DND-41 (cell line): ENCODE data around the gene BCAN.

Experiments
- ATAC-seq: fragments of 200-7000 bp; cut with Tn5 transposase; 3 replicates; pipeline ENCODE4 v1.9.1; 2021; ENCODE audit warnings: low read depth; ENCODE audit not compliant: insufficient read depth
- DNase-seq: peaks from one replicate; pipeline ENCODE4 v3.0.0-alpha.2; 2020
- H2AFZ ChIP-seq: 2 replicates; pipeline ENCODE4 v1.6.0; 2012; ENCODE audit warnings: low read depth, low read length
- H3K27ac ChIP-seq: 2 replicates; pipeline ENCODE4 v1.5.1; 2012; ENCODE audit warnings: low read length, inconsistent platforms
- H3K27me3 ChIP-seq: fragments of 200-600 bp; sonication (generic); 2 replicates; pipeline ENCODE4 v1.6.0; 2012; ENCODE audit warnings: low read length, mild to moderate bottlenecking, inconsistent platforms; ENCODE audit not compliant: insufficient read depth, poor library complexity
- H3K36me3 ChIP-seq: 2 replicates; pipeline ENCODE4 v1.5.1; 2012; ENCODE audit warnings: low read length, inconsistent platforms; ENCODE audit not compliant: insufficient read depth
- H3K4me1 ChIP-seq: 2 replicates; pipeline ENCODE4 v1.5.1; 2012; ENCODE audit warnings: mild to moderate bottlenecking, low read length; ENCODE audit not compliant: insufficient read depth
- H3K4me2 ChIP-seq: 2 replicates; pipeline ENCODE4 v1.6.0; 2012; ENCODE audit warnings: mild to moderate bottlenecking, moderate library complexity, low read length, inconsistent platforms; ENCODE audit not compliant: insufficient read depth
- H3K4me3 ChIP-seq, 2 experiments: fragments of 200-600 bp in 1 of 2; shearing (Covaris generic) in 1 of 2; 2 replicates each; pipeline ENCODE4 v1.5.1; 2012 to 2016; ENCODE audit warnings: inconsistent platforms in 2 of 2, low read length in 2 of 2, mild to moderate bottlenecking in 2 of 2, low read depth in 1 of 2, moderate library complexity in 1 of 2
- H3K79me2 ChIP-seq: 2 replicates; pipeline ENCODE4 v1.6.0; 2012; ENCODE audit warnings: low read length, inconsistent platforms; ENCODE audit not compliant: insufficient read depth
- H3K9ac ChIP-seq: 2 replicates; pipeline ENCODE4 v1.6.0; 2012; ENCODE audit warnings: low read depth, mild to moderate bottlenecking, inconsistent platforms, low read length, moderate library complexity
- H3K9me3 ChIP-seq: 2 replicates; pipeline ENCODE4 v1.5.1; 2012; ENCODE audit warnings: low read length, moderate library complexity, mild to moderate bottlenecking, inconsistent platforms; ENCODE audit not compliant: insufficient read depth, severe bottlenecking
- H4K20me1 ChIP-seq: 2 replicates; pipeline ENCODE4 v1.6.0; 2012; ENCODE audit warnings: low read length; ENCODE audit not compliant: insufficient read depth
- CTCF ChIP-seq: IDR thresholded peaks from 2 replicates; pipeline ENCODE4 v1.5.1; 2012; ENCODE audit warnings: borderline replicate concordance, low read length, moderate library complexity, mild to moderate bottlenecking; ENCODE audit not compliant: poor library complexity, severe bottlenecking; ENCODE audit errors: extremely low read depth
- EZH2 ChIP-seq: IDR thresholded peaks from 3 replicates; pipeline ENCODE4 v1.6.1; 2012; ENCODE audit warnings: borderline replicate concordance, low read depth, mild to moderate bottlenecking, moderate library complexity, low read length, inconsistent platforms; ENCODE audit not compliant: severe bottlenecking

Gene BCAN

DNA sequence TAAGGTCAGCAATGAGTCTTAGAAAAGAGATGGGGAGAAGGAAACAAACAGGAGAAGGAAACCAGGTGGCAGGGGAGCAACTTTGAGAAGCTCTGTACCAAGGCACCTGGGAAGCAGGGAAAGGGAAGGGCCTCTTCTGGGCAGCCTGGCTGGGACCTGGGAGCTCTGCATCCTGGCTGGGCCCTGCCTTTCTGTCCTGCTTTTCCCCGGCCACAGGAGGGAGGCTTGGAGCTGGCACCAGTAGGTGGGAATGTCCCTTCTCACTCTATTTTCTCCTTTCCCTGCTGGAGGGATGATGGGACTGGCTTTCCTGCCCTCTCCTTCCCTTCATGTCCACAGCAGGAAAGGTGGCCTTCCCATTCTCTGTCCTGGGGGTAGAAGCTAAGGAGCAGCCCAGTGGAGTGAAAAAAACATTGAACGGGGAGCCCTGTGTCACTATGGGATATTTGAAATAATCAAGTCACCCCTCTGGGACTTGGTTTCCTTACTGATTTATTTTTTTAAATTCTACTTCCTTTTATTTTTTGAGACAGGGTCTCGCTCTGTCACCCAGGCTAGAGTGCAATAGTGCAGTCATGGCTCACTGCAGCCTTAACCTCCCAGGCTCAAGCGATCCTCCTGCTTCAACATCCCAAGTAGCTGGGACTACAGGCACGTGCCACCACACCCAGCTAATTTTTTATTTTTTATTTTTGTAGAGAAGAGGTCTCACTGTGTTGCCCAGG is 40.4 kb downstream of the BCAN start:
- H3K27ac ChIP-seq, result no peak overlapping the region

GRCh38 chr1:156684227-156684782 is 42.4 kb downstream of the BCAN start:
- H3K27me3 ChIP-seq, result peaks cover 39% of the 10 kb centered on the region
- H3K4me1 ChIP-seq, result peaks cover 5% of the 10 kb centered on the region
- H4K20me1 ChIP-seq, result peaks cover 3% of the 10 kb centered on the region; the same call in 1 of the 2 replicates
- H3K4me2 ChIP-seq, result no peak overlapping the region
- H3K27ac ChIP-seq, result no peak overlapping the region
- H3K36me3 ChIP-seq, result no peaks in the 10 kb centered on the region
- no peak overlapping the region for H3K9ac ChIP-seq
- no peaks in the 10 kb centered on the region for H3K79me2 ChIP-seq
- no peak overlapping the region for H3K4me3 ChIP-seq
- ATAC-seq (peak; percentile 58; the same call in 2 of the 3 replicates), DNase-seq (no peak)
- no peaks in the 10 kb centered on the region for H3K9me3 ChIP-seq
- TF ChIP-seq CTCF (peak; percentile 35), EZH2 (no peak)
- no peak overlapping the region for H2AFZ ChIP-seq

More for the DNA sequence above, 40.4 kb downstream of the BCAN start:
- TF ChIP-seq CTCF (no peak), EZH2 (no peak)
- Histone ChIP-seq H2AFZ (no peak overlapping the region), H3K9ac (no peak overlapping the region), H3K9me3 (no peaks in the 10 kb centered on the region), H3K4me2 (no peak overlapping the region), H3K36me3 (no peaks in the 10 kb centered on the region), H4K20me1 (peaks cover 3% of the 10 kb centered on the region; the same call in 1 of the 2 replicates), H3K4me3 (no peak overlapping the region), H3K79me2 (no peaks in the 10 kb centered on the region), H3K27me3 (peaks cover 57% of the 10 kb centered on the region), H3K4me1 (0 out of 2 replicates have a peak, but pooled peaks cover 3% of the 10 kb centered on the region)
- DNase-seq (no peak), ATAC-seq (no peak)

- TF ChIP-seq EZH2, result peak; percentile 71
- peak; percentile 98 for TF ChIP-seq CTCF
- H3K4me3 ChIP-seq, result no peak overlapping the region
- H2AFZ ChIP-seq, result peak overlapping the region; percentile 59
- peaks cover 14% of the 10 kb centered on the region for H3K4me1 ChIP-seq
- H3K4me2 ChIP-seq, result peak overlapping the region; percentile 29; the same call in 1 of the 2 replicates
- DNase-seq (peak; percentile 77), ATAC-seq (peak; percentile 92)
- peaks cover 19% of the 10 kb centered on the region for H4K20me1 ChIP-seq
- no peaks in the 10 kb centered on the region for H3K79me2 ChIP-seq
- H3K36me3 ChIP-seq, result no peaks in the 10 kb centered on the region
- H3K27me3 ChIP-seq, result peaks cover 49% of the 10 kb centered on the region
- no peak overlapping the region for H3K27ac ChIP-seq
- no peak overlapping the region for H3K9ac ChIP-seq
- H3K9me3 ChIP-seq, result no peaks in the 10 kb centered on the region
These were observed 47.4 kb downstream of the BCAN start for GRCh38 chr1:156689035-156689952.
